HCT116 (cell line): ENCODE measurements around the gene CHST11. TPM values are rescaled to one million over a fixed set of nuclear protein-coding genes. Genes with fewer than 3 reads are reported as not detected.

Source experiments
- ATAC-seq: fragments of 200-7000 bp; cut with Tn5 transposase; 2 replicates; pipeline ENCODE4 v1.9.1; 2020; ENCODE audit warnings: mild to moderate bottlenecking, moderate library complexity
- BruUV-seq: library from RNA; stranded (reverse); fragments of 400-500 nt; replicated peaks from 2 replicates; lab custom pipeline; 2021; lab: Mats Ljungman, UMichigan
- CTCF ChIA-PET: fragments of 300-600 bp; sonication (Branson Sonifier 250); formaldehyde crosslinking; loops from one replicate; lab custom pipeline; 2021; ENCODE audit warnings: antibody characterized with exemption; lab: Charles Lee
- POLR2A ChIA-PET: fragments of 300-600, 350-600 bp; sonication (Branson Sonifier 250); formaldehyde crosslinking; loops from one replicate; lab custom pipeline; 2021; ENCODE audit warnings: antibody characterized with exemption; lab: Charles Lee
- RAD21 ChIA-PET, 2 experiments: fragments of 300-600 bp; sonication (Branson Sonifier 250); formaldehyde crosslinking; loops; one replicate each; lab custom pipeline; 2023; ENCODE audit warnings: low total read pairs in 2 of 2; ENCODE audit not compliant: uncharacterized antibody in 2 of 2, unreplicated experiment in 2 of 2, low non-redundant PET in 1 of 2; lab: Charles Lee
- DNase-seq: peaks from one replicate; pipeline ENCODE4 v3.0.0-alpha.2; 2010; ENCODE audit warnings: low read depth, low spot score
- H2AFZ ChIP-seq: fragments of 200-600 bp; shearing (Covaris generic), sonication (generic); 2 replicates; pipeline ENCODE4 v1.6.1; 2017; ENCODE audit warnings: low read depth, mixed run types, mixed read lengths, antibody characterized with exemption, low read length; ENCODE audit not compliant: poor library complexity, severe bottlenecking
- H3K27ac ChIP-seq: 2 replicates; pipeline ENCODE4 v1.5.1; 2012; ENCODE audit warnings: low read depth, low read length
- H3K27me3 ChIP-seq: fragments of 200-600 bp; sonication (generic); 2 replicates; pipeline ENCODE4 v1.6.1; 2016; ENCODE audit warnings: mixed run types, low read length, mixed read lengths; ENCODE audit not compliant: insufficient read depth
- H3K36me3 ChIP-seq, 2 experiments: fragments of 200-500 bp in 1 of 2; fragments of 200-600 bp in 1 of 2; sonication (Bioruptor generic) in 1 of 2; sonication (generic) in 1 of 2; 2 replicates each; pipeline versions ENCODE4 v1.5.1 to v1.6.1; 2014 to 2016; ENCODE audit warnings: low read length in 2 of 2, inconsistent platforms in 1 of 2, mixed read lengths in 1 of 2, mixed run types in 1 of 2; ENCODE audit not compliant: insufficient read depth in 2 of 2, control insufficient read depth in 1 of 2
- H3K4me1 ChIP-seq, 2 experiments: fragments of 200-600 bp in 1 of 2; sonication (generic) in 1 of 2; 2 replicates each; pipeline versions ENCODE4 v1.5.1 to v1.6.1; 2012 to 2017; ENCODE audit warnings: low read length in 2 of 2, inconsistent platforms in 1 of 2, mild to moderate bottlenecking in 1 of 2, mixed read lengths in 1 of 2, mixed run types in 1 of 2, moderate library complexity in 1 of 2; ENCODE audit not compliant: insufficient read depth in 2 of 2, control insufficient read depth in 1 of 2
- H3K4me2 ChIP-seq: fragments of 200-600 bp; sonication (generic); 2 replicates; pipeline ENCODE4 v1.6.1; 2017; ENCODE audit warnings: mixed run types, low read length, mixed read lengths
- H3K4me3 ChIP-seq, 2 experiments: fragments of 200-600 bp in 1 of 2; sonication (generic) in 1 of 2; replicated peaks in 1 of 2; 2 replicates each; pipeline ENCODE4 v1.5.1; 2011 to 2016; ENCODE audit warnings: low read length in 2 of 2, control low read depth in 1 of 2, low read depth in 1 of 2, mild to moderate bottlenecking in 1 of 2, mixed read lengths in 1 of 2, mixed run types in 1 of 2
- H3K79me2 ChIP-seq: fragments of 200-600 bp; sonication (generic); 2 replicates; pipeline ENCODE4 v1.6.1; 2017; ENCODE audit warnings: mild to moderate bottlenecking, mixed run types, low read length, moderate library complexity, mixed read lengths; ENCODE audit not compliant: insufficient read depth
- H3K9ac ChIP-seq: fragments of 200-600 bp; sonication (generic); 2 replicates; pipeline ENCODE4 v1.6.1; 2016; ENCODE audit warnings: low read length, mixed read lengths
- H3K9me2 ChIP-seq: fragments of 200-600 bp; sonication (generic), shearing (Covaris generic); 2 replicates; pipeline ENCODE4 v1.6.1; 2017; ENCODE audit warnings: mixed run types, mild to moderate bottlenecking, moderate library complexity; ENCODE audit not compliant: insufficient read depth
- H3K9me3 ChIP-seq, 2 experiments: fragments of 200-500 bp in 1 of 2; fragments of 200-600 bp in 1 of 2; sonication (Bioruptor generic) in 1 of 2; sonication (generic) in 1 of 2; 2 replicates each; pipeline ENCODE4 v1.6.1; 2014 to 2017; ENCODE audit warnings: low read length in 2 of 2, mixed read lengths in 2 of 2, inconsistent platforms in 1 of 2, low read depth in 1 of 2, mild to moderate bottlenecking in 1 of 2, mixed run types in 1 of 2, moderate library complexity in 1 of 2; ENCODE audit not compliant: control insufficient read depth in 1 of 2, insufficient read depth in 1 of 2
- H4K20me1 ChIP-seq: fragments of 200-600 bp; sonication (generic), shearing (Covaris generic); 2 replicates; pipeline ENCODE4 v1.6.1; 2017; ENCODE audit warnings: mixed run types, mild to moderate bottlenecking, moderate library complexity; ENCODE audit not compliant: insufficient read depth
- ATF3 ChIP-seq: IDR thresholded peaks from 2 replicates; pipeline ENCODE4 v1.6.1; 2012
- CBX3 ChIP-seq: IDR thresholded peaks from 2 replicates; pipeline ENCODE4 v1.6.1; 2012; ENCODE audit warnings: low read depth
- CEBPB ChIP-seq: IDR thresholded peaks from 2 replicates; pipeline ENCODE4 v1.6.1; 2012; ENCODE audit warnings: low read depth
- EGR1 ChIP-seq: IDR thresholded peaks from 2 replicates; pipeline ENCODE4 v1.6.1; 2012; ENCODE audit warnings: low read depth
- EZH2 ChIP-seq: fragments of 200-600 bp; sonication (generic); IDR thresholded peaks from 2 replicates; pipeline ENCODE4 v1.6.1; 2017; ENCODE audit warnings: antibody characterized with exemption, mixed run types
- EZH2phosphoT487 ChIP-seq: fragments of 200-600 bp; IDR thresholded peaks from 2 replicates; pipeline ENCODE4 v1.6.1; 2018; ENCODE audit warnings: antibody characterized with exemption, borderline replicate concordance
- JUND ChIP-seq: IDR thresholded peaks from 2 replicates; pipeline ENCODE4 v1.6.1; 2012
- MAX ChIP-seq: IDR thresholded peaks from 2 replicates; pipeline ENCODE4 v1.6.1; 2012
- POLR2A ChIP-seq: IDR thresholded peaks from 2 replicates; pipeline ENCODE4 v1.7.0; 2011; ENCODE audit warnings: borderline replicate concordance; ENCODE audit not compliant: insufficient read depth, insufficient read length; ENCODE audit errors: extremely low read depth
- SP1 ChIP-seq: IDR thresholded peaks from 2 replicates; pipeline ENCODE4 v1.6.1; 2012; ENCODE audit warnings: low read depth
- SRF ChIP-seq: IDR thresholded peaks from 2 replicates; pipeline ENCODE4 v1.6.1; 2012; ENCODE audit warnings: low read depth
- TCF7L2 ChIP-seq: IDR thresholded peaks from 2 replicates; pipeline ENCODE4 v1.7.0; 2011; ENCODE audit warnings: borderline replicate concordance, inconsistent platforms; ENCODE audit not compliant: insufficient read depth, insufficient read length; ENCODE audit errors: extremely low read depth
- ZBTB33 ChIP-seq: IDR thresholded peaks from 2 replicates; pipeline ENCODE4 v1.6.1; 2011; ENCODE audit warnings: mild to moderate bottlenecking, low read length, moderate library complexity; ENCODE audit not compliant: insufficient replicate concordance; ENCODE audit errors: extremely low read depth
- ZFX ChIP-seq: fragments of 450-650 bp; IDR thresholded peaks from 2 replicates; pipeline ENCODE4 v1.6.1; 2017
- ZNF274 ChIP-seq: fragments of 200-500 bp; sonication (Bioruptor generic); IDR thresholded peaks from 2 replicates; pipeline ENCODE4 v1.6.1; 2014; ENCODE audit warnings: mild to moderate bottlenecking, low read depth, low read length, inconsistent platforms
- intact Hi-C: fragments of 100-400 bp; cut with micrococcal nuclease; formaldehyde crosslinking; loops from 2 replicates; pipeline ENCODE4 v1.10.0; 2022
- total RNA-seq: library from RNA; stranded (reverse); gene quantifications from one replicate; pipeline ENCODE4 v1.2.1, GENCODE V29; 2021; ENCODE audit not compliant: unreplicated experiment

Gene CHST11
- total RNA-seq, 1 experiment from 2014 or later: 10.1 TPM

DNA sequence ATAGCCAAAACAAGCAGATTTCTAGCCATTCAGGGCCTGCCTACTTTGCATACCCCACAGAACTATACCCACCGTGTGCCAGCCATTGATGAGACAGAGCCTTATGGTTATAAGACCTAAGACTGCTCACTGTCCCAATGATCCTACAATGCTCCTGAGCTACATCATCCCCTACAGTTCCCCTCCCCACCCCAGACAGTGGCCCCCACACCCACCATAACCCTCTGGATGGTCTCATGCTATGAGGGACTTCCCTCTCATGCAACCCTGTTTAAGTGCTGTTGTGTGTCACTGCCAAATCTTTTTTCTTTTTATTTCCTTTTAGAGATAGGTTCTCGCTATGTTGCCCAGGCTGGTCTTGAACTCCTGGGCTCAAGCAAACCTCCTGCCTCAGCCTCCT lies 75.9 kb downstream of the CHST11 start (continued):
- TF ChIP-seq EZH2phosphoT487 (no peak), ZFX (no peak), TCF7L2 (no peak), MAX (no peak), CBX3 (no peak), ZBTB33 (no peak), CEBPB (no peak), EGR1 (no peak), ATF3 (no peak)

- H3K27me3 ChIP-seq: no peaks in the 10 kb centered on the region
- H3K9me2 ChIP-seq: no peaks in the 10 kb centered on the region
- TF ChIP-seq EZH2 (no peak), SP1 (no peak), EGR1 (no peak), SRF (no peak), JUND (no peak), ZNF274 (no peak), MAX (no peak), POLR2A (no peak)
- H3K79me2 ChIP-seq: no peaks in the 10 kb centered on the region
- ChIA-PET RAD21 (no interaction called here), POLR2A (no interaction called here), CTCF (no interaction called here)
- no peak for ATAC-seq
- no peak overlapping the region for H3K4me3 ChIP-seq
- intact Hi-C loops: no loop called here
- H3K9ac ChIP-seq: no peak overlapping the region
- H3K4me2 ChIP-seq: no peak overlapping the region
- H3K36me3 ChIP-seq: no peaks in the 10 kb centered on the region
- BruUV-seq: no TSS peak
- no peaks in the 10 kb centered on the region for H4K20me1 ChIP-seq
- no peaks in the 10 kb centered on the region for H3K9me3 ChIP-seq
- DNase-seq: no peak
- peaks cover 0 to 3% of the 10 kb centered on the region in 2 experiments; a peak in 1 of 4 replicates for H3K4me1 ChIP-seq
- no peak overlapping the region for H3K27ac ChIP-seq
- H2AFZ ChIP-seq: no peak overlapping the region
Observed at GRCh38 chr12:104533134-104533533, 76.4 kb downstream of the CHST11 start.
